Measurements from ENCODE around the gene KANK2. TPM values are rescaled to one million over a fixed set of nuclear protein-coding genes. Genes with fewer than 3 reads are reported as not detected.
"Not testable (repeated sequence)": the region's sequence is repeated elsewhere in the genome, so short reads cannot be mapped to it uniquely, and the experiment has no call there.

KANK2 gene
- total RNA-seq, 1 experiment from 2014 or later: 75.1 TPM

DNA sequence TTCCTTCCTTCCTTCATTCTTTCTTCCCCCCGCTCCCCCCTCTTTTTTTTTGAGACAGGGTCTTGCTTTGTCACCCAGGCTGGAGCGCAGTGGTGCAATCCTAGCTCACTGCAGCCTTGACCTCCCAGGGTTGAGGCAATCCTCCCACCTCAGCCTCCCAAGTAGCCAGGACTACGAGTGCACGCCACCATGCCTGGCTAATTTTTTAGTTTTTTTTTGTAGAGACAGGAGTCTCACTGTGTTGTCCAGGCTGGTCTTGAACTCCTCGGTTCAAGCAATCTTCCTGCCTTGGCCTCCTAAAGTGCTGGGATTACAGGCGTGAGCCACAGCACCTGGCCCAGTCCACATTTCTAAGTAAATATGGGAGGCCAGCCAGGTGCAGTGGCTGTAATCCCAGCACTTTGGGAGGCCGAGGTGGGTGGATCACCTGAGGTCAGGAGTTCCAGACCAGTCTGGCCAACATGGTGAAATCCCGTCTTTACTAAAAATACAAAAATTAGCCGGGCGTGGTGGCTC, 57.3 kb downstream of the KANK2 start:
- not testable (repeated sequence) for DNase-seq (ENCODE audit: low read depth)

DNA sequence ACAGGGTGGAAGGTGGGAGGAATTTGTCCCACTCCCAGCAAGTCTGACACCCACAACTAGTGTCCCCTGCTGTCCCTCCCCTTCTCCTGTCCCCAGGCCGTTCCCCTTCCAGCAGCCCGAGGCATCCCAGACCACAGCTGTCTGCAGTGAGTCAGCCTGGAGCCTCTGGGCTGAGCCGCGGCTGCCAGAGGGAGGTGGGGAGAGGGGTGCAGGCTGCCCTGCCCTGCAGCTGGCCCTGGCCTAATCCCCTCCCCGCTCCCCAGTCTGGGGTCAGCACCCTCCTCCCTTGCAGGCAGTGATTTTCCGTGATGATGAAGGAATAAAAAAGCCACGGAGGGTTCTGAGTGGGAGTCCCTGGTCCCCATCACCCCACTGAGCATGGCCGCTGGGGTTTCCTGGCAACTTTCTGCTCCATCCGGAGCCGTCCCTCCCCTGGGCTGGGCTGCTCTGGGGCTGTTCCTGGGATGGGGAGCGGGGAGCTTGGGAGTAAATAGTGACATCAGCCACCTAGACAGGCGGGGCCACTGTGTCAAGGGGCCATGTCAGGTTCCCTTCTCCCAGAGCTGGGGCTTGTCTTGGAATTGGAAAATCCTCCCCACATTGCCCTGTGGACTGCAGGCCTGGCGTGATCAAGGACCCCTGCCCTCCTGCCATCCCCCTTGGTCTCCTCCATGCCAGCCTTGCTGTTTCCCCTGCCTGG, 58.6 kb downstream of the KANK2 start:
- DNase-seq (ENCODE audit: low read depth): peak; percentile 90

GRCh38 chr19:11137542-11138384, 59.6 kb downstream of the KANK2 start:
- DNase-seq (ENCODE audit: low read depth): peak; percentile 92

DNA sequence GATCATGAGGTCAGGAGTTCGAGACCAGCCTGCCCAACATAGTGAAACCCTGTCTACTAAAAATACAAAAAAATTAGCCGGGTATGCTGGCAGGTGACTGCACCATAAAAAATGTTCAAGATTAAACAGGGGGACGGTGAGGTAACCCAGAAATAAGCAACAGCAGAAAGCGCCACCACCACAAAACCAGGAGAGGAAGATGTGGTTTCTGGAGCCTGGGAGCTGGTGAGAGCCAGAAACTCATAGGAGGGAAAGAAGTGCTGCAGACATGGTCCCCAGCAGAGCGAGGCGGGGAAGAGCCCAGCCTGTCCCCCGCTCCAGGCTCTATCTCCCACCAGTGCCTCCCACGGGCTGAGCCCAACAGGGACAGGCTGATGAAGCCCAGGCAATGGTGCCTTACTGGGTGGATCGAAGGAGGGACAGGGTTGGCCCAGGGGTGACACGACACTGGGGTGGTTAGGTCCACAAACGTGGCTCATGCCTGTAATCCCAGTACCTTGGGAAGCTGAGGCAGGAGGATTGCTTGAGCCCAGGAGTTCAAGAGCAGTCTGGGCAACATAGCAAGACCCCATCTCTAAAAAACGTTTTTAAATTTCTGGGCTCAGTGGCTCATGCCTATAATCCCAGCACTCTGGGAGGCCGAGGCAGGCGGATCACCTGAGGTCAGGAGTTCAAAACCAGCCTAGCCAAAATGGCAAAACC, 60.8 kb downstream of the KANK2 start:
- no peak for DNase-seq (ENCODE audit: low read depth)

DNA sequence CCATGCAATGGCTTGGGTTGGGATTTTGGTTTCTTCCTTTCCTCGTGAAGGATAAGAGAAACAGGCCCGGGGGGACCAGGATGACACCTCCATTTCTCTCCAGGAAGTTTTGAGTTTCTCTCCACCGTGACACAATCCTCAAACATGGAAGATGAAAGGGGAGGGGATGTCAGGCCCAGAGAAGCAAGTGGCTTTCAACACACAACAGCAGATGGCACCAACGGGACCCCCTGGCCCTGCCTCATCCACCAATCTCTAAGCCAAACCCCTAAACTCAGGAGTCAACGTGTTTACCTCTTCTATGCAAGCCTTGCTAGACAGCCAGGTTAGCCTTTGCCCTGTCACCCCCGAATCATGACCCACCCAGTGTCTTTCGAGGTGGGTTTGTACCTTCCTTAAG, 65.9 kb downstream of the KANK2 start:
- no peak for DNase-seq (ENCODE audit: low read depth)

GRCh38 chr19:11130824-11131455, 66.4 kb downstream of the KANK2 start:
- peak; percentile 79 for DNase-seq (ENCODE audit: low read depth)

GRCh38 chr19:11127905-11128304, 69.4 kb downstream of the KANK2 start:
- DNase-seq (ENCODE audit: low read depth): no peak

GRCh38 chr19:11125994-11126685, 71.2 kb downstream of the KANK2 start:
- DNase-seq (ENCODE audit: low read depth): peak; percentile 74

DNA sequence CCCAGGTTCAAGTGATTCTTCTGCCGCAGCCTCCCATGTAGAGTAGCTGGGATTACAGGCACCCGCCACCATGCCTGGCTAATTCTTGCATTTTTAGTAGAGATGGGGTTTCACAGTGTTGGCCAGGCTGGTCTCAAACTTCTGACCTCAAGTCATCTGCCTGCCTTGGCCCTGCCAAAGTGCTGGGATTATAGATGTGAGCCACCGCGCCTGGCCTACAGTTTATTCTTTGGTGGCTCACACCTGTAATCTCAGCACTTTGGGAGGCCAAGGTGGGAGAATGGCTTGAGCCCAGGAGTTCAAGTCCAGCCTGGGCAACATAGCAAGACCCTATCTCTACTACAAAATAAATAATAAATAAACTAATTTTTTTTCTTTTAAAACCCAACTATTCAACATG, 73.2 kb downstream of the KANK2 start:
- not testable (repeated sequence) for DNase-seq (ENCODE audit: low read depth)

- DNase-seq (ENCODE audit: low read depth): no peak
Observed at GRCh38 chr19:11123114-11123513, 74.2 kb downstream of the KANK2 start.

DNA sequence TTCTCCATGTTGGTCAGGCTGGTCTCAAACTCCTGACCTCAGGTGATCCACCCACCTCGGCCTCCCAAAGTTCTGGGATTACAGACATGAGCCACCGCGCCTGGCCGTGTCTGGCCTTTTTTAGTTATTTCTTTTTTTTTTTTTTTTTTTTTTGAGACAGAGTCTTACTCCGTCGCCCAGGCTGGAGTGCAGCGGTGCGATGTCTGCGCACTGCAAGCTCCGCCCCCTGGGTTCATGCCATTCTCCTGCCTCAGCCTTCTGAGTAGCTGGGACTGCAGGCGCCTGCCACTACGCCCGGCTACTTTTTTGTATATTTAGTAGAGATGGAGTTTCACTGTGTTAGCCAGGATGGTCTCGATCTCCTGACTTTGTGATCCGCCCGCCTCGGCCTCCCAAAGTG, 75.4 kb downstream of the KANK2 start:
- not testable (repeated sequence) for DNase-seq (ENCODE audit: low read depth)

DNA sequence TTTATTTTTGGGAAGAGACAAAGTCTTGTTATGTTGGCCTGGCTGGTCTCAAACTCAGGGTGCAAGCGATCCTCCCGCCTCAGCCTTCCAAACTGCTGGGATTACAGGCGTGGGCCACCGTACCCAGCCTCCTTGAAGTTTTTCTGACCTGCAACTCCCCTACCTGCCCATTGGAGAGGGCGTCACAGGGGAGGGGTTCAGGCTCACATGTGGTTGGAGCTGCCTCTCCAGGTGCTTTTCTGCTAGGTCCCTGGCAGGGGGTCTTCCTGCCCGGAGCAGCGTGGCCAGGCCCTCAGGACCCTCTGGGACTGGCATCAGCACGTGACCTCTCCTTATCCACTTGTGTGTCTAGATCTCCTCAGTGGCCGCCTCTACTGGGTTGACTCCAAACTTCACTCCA, 80.8 kb downstream of the KANK2 start:
- DNase-seq (ENCODE audit: low read depth): no peak

- DNase-seq (ENCODE audit: low read depth): no peak
Observed at GRCh38 chr19:11115895-11116446, 81.4 kb downstream of the KANK2 start.

- no peak for DNase-seq (ENCODE audit: low read depth)
Observed at GRCh38 chr19:11115042-11115441, 82.3 kb downstream of the KANK2 start.

Other genes with a start within 250 kb of the KANK2 start
- 112 and 152 TPM in 2 replicates for gene SMARCA4, start 236.5 kb downstream of the KANK2 start, total RNA-seq (2014; rRNA removed; shearing (Covaris generic))
- 68.3 and 72.5 TPM in 2 replicates for gene LDLR, start 108.1 kb downstream of the KANK2 start, total RNA-seq (2014; rRNA removed; shearing (Covaris generic))
- gene SPC24, start 41.8 kb downstream of the KANK2 start, total RNA-seq (2014; rRNA removed; shearing (Covaris generic)): 54.7 and 94.6 TPM in 2 replicates
- not detected in 2 replicates for gene ANGPTL8, start 42.1 kb upstream of the KANK2 start, total RNA-seq (2014; rRNA removed; shearing (Covaris generic))
- gene DOCK6, start 65.0 kb upstream of the KANK2 start, total RNA-seq (2014; rRNA removed; shearing (Covaris generic)): 2.9 and 4.3 TPM in 2 replicates
- not detected in 2 replicates for gene TSPAN16, start 98.6 kb upstream of the KANK2 start, total RNA-seq (2014; rRNA removed; shearing (Covaris generic))
- 0.86 and 1.2 TPM in 2 replicates for gene RAB3D, start 142.1 kb upstream of the KANK2 start, total RNA-seq (2014; rRNA removed; shearing (Covaris generic))
- 124 and 181 TPM in 2 replicates for gene TMEM205, start 148.7 kb upstream of the KANK2 start, total RNA-seq (2014; rRNA removed; shearing (Covaris generic))
- gene CCDC159, start 149.0 kb upstream of the KANK2 start, total RNA-seq (2014; rRNA removed; shearing (Covaris generic)): 0.63 and 0.68 TPM in 2 replicates
- gene PLPPR2, start 157.9 kb upstream of the KANK2 start, total RNA-seq (2014; rRNA removed; shearing (Covaris generic)): 5.2 and 12.1 TPM in 2 replicates
- 0.57 and 1.4 TPM in 2 replicates for gene SWSAP1, start 177.1 kb upstream of the KANK2 start, total RNA-seq (2014; rRNA removed; shearing (Covaris generic))
- 1.7 and 2.8 TPM in 2 replicates for gene EPOR, start 186.8 kb upstream of the KANK2 start, total RNA-seq (2014; rRNA removed; shearing (Covaris generic))
- not detected in 2 replicates for gene RGL3, start 221.8 kb upstream of the KANK2 start, total RNA-seq (2014; rRNA removed; shearing (Covaris generic))
- not detected in 2 replicates for gene ODAD3, start 237.6 kb upstream of the KANK2 start, total RNA-seq (2014; rRNA removed; shearing (Covaris generic))
- 83.6 and 85.8 TPM in 2 replicates for gene PRKCSH, start 238.1 kb upstream of the KANK2 start, total RNA-seq (2014; rRNA removed; shearing (Covaris generic))

Data from Daoy (cell line).